Stimulated activated CD4-positive, alpha-beta T cell treated with anti-CD3 and anti-CD28 coated beads, Interleukin-1b, Interleukin-23, amount 100 ng/mL, for 24 hours (primary cell): ENCODE results near the gene USP35.
"Not testable (repeated sequence)": the region's sequence is repeated elsewhere in the genome, so short reads cannot be mapped to it uniquely, and the experiment has no call there.

Source experiments
- DNase-seq, 4 experiments: peaks; one replicate each; pipeline ENCODE4 v3.0.0-alpha.2; 2020; ENCODE audit warnings: low read depth in 4 of 4, low spot score in 1 of 4

USP35 gene

DNA sequence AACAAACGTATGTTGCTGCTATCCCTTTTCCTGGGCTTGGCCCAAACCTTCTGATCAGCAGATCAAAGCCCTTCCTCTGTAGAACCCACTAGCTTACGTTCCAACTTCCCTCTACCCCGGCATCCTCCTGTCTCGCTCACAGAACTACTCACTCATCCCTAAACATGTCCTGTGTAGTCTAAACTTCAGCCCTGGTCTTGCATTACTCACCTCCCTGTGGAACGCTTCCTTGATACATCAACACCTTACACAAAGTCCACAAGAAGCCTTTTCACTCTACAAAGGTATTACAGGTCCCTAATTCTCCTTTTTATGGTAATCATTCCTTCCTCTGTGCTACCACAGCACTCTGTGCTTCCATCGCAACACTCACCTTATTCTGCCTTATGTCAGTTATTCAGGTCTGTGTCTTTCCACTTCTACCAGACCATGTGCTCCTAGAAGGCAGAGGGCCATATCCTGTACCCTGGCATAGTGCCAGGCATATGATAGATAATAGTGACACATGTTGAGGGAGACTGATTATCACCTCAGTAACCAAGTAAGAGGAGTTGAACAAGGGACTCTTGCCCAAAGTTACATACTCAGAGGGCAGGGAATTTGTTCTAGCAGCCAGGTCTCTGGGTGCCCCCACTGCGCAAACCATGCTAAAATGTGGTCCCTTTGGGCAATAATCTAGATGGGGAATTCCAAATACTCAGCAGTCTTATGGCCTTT is 41.6 kb downstream of the USP35 start:
- no peak for DNase-seq

DNA sequence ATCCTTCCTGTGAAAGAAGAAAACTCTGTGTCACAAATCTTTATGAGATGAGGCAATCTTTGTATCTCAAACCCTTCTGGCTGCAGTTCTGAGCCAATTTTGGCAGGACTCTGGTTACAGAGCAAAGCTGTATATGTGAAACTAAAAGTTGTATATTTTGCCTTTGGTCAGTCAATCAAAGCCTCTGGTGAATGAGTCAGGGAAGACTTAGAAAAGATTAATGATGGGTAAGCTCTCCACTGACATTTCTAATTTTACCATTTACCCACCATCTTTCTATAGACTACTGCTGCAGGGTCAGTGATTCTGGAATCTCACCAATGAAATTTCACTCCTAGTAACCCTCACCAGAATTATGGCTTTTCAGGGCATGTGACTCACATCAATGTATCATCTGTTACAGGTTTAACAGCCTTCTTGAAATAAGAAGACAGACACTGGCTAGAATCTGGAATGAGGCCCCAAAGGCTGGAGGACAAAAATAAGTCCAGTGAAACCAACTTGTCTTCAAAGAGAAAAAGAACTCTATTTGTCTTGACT is 43.3 kb downstream of the USP35 start:
- no peak for DNase-seq

DNA sequence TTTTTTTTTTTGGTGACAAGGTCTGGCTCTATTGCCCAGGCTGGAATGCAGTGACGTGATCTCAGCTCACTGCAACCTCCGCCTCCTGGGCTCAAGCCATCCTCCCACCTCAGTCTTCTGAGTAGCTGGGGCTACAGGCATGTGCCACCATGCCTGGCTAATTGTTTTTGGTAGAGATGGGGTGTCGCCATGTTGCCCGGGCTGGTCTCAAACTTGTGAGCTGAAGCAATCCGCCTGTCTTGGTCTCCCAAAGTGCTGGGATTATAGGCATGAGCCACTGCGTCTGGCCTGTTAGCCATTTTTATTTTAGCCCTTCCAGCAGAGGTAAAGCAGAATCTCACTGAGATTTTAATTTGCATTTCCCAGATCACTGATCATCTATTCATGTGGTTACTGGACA is 44.3 kb downstream of the USP35 start:
- not testable (repeated sequence) for DNase-seq

DNA sequence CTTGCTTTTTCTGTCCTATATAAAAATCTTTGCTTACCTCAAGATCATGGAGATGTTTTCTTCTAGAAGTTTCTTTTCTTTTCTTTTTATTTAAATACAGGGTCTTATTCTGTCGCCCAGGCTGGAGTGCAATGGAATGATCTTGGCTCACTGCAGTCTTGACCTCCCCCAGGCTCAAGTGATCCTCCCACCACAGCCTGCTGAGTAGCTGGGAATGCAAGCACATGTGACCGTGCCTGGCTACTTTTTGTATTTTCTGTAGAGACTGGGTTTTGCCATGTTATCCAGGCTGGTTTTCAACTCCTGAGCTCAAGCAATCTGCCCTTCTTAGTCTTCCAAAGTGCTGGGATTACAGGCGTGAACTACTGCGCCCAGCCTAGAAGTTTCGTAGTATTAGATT is 45.3 kb downstream of the USP35 start:
- DNase-seq: no peak

DNA sequence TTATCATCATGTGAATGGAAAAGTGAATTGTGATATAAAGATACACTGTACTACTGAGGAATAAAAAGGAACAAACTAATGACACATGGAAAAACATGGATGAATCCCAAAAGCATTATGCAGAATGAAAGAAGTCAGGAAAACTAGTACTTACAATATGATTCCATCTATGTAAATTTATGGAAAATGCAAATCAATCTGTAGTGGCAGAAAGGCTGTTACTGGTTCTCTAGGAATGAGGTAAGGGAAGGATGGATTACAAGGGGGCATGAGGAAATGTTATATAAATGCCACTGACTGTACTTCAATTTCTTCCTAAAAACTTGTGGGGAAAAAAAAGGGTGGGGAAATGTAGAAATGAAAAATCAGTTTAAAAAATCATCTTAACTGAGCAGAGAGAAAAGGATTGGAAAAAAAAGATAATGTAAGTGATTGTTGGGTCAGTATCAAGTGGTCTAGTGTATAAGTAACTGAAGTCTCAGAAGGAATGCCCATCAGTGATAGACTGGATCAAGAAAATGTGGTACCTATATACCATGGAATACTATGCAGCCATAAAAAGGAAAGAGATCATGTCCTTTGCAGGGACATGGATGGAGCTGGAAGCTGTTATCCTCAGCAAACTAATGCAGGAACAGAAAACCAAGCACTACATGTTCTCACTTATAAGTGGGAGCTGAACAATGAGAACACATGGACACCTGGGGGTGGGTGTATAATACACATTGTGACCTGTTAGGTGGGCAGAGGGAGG is 48.8 kb downstream of the USP35 start:
- DNase-seq: no peak

DNA sequence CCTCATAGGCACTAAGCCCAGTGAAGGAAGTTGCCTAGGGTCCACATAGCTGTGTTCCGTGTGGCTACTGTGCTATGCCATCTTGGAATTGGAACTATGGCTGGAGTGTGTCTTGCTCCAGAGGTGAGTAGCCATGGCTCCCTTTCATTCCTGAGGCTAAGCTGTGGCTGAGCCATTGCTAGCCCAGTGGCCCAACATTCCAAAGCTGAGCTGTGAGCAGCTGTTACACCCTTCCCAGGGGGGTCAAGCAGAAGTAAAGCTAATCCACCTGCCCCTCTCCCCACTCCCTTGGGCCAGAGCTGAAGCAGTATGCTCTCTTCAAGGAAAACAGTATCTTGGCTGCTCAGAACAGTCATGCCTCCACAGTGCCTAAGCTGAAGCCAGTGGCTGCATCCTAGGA is 51.1 kb downstream of the USP35 start:
- DNase-seq: no peak

DNA sequence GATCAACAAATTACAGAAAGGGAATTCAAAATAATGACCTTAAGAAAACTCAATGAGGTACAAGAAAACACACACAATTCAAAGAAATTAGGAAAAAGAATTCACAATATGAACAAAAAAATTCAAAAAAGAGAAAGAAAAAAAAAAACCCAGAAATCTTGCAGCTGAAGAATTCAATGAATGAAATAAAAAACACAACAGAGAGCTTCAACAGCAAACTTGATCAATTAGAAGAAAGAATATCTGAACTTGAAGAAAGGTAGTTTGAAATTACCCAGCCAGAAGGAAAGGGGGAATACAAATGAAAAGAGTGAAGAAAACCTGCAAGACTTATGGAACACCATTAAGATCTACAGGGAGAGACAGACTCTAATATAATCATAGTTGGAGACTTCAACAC is 52.8 kb downstream of the USP35 start:
- no peak for DNase-seq

DNA sequence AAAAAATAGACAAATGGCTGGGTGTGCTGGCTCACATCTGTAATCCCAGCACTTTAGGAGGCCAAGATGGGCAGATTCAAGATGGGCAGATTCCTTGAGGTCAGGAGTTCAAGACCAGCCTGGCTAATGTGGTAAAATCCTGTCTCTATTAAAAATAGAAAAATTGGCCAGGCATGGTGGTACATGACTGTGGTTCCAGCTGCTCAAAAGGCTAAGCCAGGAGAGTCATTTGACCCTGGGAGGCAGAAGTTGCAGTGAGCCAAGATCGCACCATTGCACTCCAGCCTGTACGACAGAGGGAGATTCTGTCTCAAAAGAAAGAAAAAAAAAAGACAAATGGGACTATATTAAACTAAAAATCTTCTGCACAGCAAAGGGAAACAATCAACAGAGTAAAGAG is 55.4 kb downstream of the USP35 start:
- no peak for DNase-seq

DNA sequence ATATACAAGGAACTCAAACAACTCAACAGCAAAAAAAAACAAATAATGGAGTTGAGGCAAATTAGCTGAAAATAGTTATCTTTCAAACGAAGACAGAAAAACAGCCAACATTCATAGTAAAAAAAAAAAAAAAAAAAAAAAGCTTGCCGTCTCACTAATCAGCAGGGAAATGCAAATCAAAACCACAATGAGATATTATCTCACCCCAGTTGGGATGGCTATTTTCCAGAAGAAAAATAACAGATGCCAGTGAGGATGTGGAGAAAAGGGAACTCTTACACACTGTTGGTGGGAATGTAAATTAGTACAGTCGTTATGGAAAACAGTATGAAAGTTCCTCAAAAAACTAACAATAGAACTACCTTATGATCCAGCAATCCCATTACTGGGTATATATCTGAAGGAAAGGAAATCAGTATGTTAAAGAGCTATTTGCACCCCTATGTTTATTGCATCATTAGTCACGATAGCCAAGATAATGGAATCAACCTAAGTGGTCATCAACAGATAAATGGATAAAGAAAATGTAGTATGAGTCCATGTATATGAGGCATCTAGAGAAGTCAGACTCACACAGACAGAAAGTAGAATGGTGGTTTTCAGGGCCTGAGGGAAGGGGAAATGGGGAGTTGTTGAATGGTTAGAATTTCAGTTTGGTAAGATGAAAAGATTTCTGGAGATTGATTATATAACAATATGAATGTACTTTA is 56.0 kb downstream of the USP35 start:
- DNase-seq: no peak

DNA sequence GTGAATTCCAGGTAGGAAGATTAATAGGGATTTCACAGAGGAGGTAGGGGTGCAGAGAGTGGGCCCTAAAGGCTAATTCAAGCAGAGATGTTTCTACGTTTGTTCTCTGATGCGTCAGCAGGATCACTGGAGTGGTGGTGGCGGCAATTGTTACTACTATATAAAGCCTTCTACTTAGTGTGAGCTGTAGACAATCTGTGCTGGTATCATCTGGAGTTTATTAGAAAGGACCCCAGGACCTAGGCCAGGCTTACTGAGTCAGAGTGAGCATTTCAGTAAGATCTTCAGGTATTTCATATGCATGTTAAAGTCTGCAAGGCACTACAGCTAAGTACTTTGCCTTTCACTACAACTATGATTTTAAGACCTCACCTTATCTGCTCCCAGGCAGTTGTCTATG is 59.5 kb downstream of the USP35 start:
- DNase-seq: no peak

DNA sequence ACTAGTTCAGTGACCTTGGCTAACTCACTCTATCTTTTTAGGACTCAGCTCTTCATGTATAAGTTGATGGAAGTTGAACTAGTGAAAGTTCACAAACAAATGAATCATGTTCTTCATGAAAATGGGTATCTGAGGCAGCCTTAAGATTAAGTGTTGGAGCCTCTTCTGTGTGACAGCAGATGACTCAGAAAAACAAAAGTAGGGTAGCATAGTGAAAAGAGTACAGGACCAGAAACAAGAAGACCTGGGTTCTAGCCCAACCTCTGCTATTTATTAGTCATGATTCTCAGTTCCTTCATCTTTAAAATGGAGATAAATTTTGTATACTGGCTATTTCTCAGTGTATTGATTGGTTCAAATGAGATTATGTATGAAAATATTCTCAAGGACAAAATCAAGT is 60.2 kb downstream of the USP35 start:
- no peak for DNase-seq

DNA sequence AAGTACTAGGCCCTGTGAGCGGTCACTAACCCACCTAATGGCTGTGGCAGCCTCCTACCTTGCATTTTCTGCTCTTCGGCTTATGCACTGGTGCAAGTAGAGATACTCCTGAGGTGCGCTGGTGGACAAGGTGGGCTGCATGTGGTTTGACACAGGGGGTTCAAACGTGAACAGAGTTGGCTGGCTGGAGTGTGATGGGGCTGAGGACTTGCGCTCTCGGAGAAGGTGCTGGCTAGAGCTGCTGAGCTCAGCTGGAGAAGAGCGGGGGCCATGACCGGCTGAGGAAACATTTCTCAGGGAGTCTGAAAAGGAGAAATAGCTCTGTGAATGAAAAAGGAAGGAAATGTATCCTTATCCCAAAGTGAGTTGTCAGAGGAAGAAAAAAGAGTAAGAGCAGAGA is 61.4 kb downstream of the USP35 start:
- no peak for DNase-seq

DNA sequence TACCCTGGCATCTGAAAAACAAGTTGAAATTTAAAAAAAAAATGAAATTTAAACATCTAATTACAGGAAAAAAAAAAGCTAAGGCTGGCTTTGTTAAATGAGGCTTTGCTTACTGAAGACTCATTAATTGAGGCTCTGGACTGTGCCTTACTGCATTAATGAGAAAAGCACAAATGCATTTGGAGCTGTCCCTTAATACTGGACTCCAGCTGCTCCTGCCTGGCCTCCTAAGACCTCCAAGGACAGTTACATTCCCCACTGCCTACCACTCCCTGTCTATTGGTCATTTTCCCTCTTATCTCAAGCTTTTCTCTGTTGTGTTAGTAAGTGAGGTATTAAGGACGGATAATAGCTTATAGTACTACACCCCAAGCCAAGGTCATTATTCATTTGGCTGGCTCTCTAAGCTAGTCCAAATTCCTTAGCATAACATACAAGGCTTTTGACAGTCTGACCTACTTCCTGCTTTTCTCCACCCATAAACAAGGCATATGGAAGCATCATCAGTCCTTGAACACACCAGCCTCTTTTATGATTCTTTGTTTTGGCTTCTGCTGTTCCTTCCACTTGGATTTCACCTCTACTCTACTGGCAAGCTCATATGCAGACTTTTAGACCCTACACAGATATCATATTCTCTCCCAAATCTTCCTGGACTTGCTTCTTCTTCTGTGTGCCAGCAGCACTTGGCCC is 62.5 kb downstream of the USP35 start:
- DNase-seq: no peak

DNA sequence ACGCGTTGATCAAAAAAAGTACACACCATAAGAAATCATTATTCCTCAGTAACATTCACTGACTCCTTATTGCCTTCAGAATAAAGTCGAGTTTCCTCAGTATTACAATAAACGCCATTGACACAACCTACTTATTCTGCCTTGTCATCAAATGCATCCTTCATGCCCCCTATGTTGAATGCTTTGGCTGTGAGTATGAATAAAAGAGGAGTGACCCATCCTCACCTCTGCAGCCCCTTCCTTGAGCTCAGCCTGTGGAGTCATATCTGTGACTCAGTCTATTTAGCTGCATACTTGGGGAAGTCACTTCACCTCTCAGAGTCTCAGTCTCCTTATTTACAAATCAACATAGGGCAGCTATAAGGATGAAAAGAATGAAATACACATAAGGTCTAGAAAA is 65.1 kb downstream of the USP35 start:
- DNase-seq: no peak

DNA sequence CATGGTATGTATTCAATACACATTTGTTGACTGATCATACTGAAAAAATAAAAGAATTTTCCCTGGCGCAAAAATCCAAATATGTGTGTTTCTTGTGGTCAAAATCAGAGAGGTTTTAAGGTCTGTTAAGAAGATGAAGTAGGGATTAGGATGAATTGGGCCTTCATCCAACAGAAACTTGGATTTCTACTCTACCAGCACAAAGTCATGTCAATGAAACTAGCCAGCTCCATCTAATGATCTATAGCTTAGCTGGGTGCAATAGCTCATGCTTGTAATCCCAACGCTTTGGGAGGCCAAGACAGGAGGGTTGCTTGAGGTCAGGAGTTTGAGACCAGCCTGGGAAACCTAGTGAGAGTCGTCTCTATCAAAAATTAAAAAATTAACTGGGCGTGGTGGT is 65.5 kb downstream of the USP35 start:
- DNase-seq: no peak

DNA sequence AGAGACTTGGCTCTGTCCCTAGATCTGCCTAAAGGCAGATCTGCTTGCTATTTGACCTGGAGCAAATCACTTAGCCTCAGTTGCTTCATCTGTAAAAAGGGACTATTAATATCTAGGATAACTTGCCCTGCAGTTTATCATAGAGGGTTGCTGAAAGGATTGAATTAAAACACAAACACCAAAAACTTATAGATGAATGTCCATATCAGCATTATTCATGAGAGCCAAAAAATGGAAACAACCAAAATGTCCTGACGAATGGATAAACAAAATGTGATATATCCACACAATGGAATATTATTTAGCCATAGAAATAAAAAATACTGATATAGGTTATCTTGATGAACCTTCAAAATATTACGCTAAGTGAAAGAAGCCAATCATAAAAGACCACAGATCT is 67.2 kb downstream of the USP35 start:
- DNase-seq: no peak

DNA sequence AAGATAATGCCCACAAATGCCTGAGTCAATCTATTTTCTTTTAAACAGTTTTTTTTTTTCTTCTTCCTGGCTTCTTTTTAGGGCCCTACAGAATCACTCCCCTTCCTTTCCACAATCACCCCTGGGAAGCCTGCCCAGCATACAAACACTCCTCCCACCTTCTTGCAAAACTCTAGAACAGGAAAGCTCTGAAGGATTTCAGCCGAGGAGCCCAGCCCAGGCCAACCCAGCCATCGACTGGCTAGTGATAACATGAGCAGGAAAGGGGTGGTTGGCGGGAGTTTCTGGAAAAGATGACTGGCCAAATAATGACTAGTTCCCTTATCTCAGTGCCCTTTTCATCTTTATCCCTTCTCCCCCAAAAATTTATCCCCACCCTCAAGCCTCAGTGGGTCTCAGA is 68.2 kb downstream of the USP35 start:
- no peak for DNase-seq

DNA sequence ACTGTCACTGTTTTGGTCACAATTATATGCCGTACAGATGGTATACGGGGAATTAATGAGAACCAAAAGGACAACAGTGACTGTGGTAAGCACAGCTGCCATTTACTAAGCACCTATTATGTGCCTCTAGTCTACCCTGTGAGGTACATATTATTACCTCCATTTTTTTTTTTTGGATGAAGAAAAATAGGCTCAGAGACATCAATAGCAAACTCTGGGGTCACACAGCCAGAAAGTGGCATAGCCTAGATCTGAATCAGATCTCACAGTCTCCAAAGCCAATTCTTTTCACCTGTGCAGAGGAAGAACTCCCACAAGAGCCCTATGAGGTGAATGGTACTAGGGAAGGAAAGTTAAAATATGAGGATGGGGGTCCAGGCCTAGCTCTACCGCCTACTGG is 68.9 kb downstream of the USP35 start:
- no peak for DNase-seq

DNA sequence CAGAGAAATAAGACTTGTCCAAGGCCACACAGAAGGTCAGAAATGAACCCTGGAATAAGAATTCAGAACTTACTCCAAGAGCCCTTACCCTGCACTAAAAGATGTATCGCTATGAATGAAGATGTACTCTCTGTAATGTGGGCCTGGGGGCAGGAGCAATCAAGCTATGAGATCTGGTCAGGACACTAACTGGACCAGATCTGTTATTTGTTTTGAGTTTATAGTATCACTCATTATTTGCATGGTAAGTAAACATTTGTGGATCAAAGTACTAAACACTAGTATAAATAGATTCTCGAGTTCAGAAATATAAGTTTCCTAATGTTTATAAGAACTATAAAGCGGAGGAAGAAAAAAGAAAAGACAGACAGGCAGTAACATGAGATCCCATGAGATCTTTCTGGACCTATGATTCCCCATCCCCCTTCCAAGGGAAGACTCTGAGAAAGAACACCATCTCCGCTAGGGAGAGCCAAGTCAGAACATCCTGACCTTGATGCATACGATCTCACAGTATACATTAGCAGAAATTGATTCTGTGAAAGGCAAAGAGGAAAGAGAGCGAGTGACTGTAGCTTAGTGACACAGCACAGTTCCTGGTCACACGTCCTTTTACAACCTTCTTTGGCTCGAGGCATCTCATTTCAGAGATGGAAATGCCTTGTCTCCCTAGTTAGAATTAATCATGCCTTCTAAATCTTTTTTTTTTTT is 71.2 kb downstream of the USP35 start:
- DNase-seq: no peak

DNA sequence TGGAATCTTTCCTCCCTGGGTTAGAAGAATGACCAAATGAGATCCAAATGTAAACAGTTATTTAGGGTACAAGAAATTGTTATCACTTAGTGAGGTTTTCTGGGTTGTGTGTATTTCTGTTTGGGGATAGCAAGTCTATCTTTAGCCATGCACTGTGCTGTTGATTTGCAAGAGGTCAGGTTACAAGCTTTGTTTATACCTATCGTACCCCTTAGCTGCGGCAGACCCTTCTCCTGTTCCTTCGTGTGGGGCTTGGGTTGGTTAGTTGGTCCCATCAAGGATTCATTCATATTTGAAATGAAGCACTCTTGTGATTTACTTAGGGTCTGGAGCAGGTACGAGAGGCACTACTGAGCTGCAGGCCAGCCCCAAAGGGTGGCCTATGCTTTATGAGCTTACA is 72.6 kb downstream of the USP35 start:
- no peak for DNase-seq

DNA sequence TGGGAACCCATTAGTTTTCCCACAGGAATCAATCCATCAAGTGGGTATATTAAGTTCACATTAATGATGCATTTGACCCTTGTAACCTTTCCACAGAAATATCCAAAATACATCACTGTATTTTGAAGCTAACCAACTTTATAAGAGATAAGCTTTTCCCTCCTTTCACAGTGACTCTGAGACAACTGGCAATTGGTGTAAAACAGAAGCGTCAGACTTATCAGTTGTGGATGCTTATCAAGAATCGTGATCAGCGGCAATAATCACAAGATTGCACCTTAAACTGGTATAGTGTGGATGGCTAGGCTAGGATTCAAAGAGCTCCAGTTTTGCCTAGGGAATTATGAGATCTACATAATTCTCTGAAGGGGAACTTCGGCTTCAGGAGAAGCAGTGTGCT is 73.1 kb downstream of the USP35 start:
- no peak for DNase-seq
